Nephron (organoid): ENCODE measurements around the gene KMT2D.

Experiments
- H3K27ac Mint-ChIP-seq, 3 experiments: 2 replicates each; pipeline ENCODE4 v1.8.0; 2020; ENCODE audit warnings: mixed read lengths in 3 of 3, mild to moderate bottlenecking in 2 of 3, moderate library complexity in 1 of 3
- H3K27me3 Mint-ChIP-seq: 2 replicates; pipeline ENCODE4 v1.8.0; 2021; ENCODE audit warnings: low read depth, mild to moderate bottlenecking, moderate library complexity, mixed read lengths
- H3K36me3 Mint-ChIP-seq: 2 replicates; pipeline ENCODE4 v1.8.0; 2020; ENCODE audit warnings: low read depth, mixed read lengths
- H3K4me1 Mint-ChIP-seq: 2 replicates; pipeline ENCODE4 v1.8.0; 2020; ENCODE audit warnings: mixed read lengths
- H3K4me3 Mint-ChIP-seq, 3 experiments: 2 replicates each; pipeline ENCODE4 v1.8.0; 2020; ENCODE audit warnings: mild to moderate bottlenecking in 3 of 3, mixed read lengths in 3 of 3, moderate library complexity in 2 of 3
- H3K9me3 Mint-ChIP-seq: 2 replicates; pipeline ENCODE4 v1.8.0; 2020; ENCODE audit warnings: mixed read lengths
- CTCF ChIP-seq, 3 experiments: fragments of 200-600 bp; sonication (generic); IDR thresholded peaks; one replicate each; pipeline ENCODE4 v1.5.0; 2021; ENCODE audit warnings: antibody characterized with exemption in 3 of 3; ENCODE audit not compliant: unreplicated experiment in 3 of 3

The KMT2D gene

GRCh38 chr12:49014547-49014946 is 46.0 kb downstream of the KMT2D start:
- H3K9me3 Mint-ChIP-seq: no peaks in the 10 kb centered on the region
- peak overlapping the region; percentile 25 to 59 (median 55) for H3K27ac Mint-ChIP-seq
- peak; percentile 27 to 36 (median 31) for TF ChIP-seq CTCF (IDR thresholded peaks at IDR 0.05; ENCODE audit: unreplicated experiment in 3 of 3)
- H3K4me1 Mint-ChIP-seq: peaks cover 38% of the 10 kb centered on the region
- H3K4me3 Mint-ChIP-seq: peak overlapping the region in 2 of 3 experiments; percentile 33 to 72
- H3K36me3 Mint-ChIP-seq: peaks cover 15% of the 10 kb centered on the region
- no peaks in the 10 kb centered on the region for H3K27me3 Mint-ChIP-seq

- H3K4me1 Mint-ChIP-seq: peaks cover 30% of the 10 kb centered on the region
- no peak overlapping the region for H3K4me3 Mint-ChIP-seq
- H3K27ac Mint-ChIP-seq: no peak overlapping the region
- no peaks in the 10 kb centered on the region for H3K27me3 Mint-ChIP-seq
- H3K36me3 Mint-ChIP-seq: peaks cover 21% of the 10 kb centered on the region
- no peaks in the 10 kb centered on the region for H3K9me3 Mint-ChIP-seq
- TF ChIP-seq CTCF (IDR thresholded peaks at IDR 0.05; ENCODE audit: unreplicated experiment in 3 of 3): no peak
Observed at GRCh38 chr12:49013428-49013827, 47.2 kb downstream of the KMT2D start.

- TF ChIP-seq CTCF (IDR thresholded peaks at IDR 0.05; ENCODE audit: unreplicated experiment in 3 of 3): no peak
- peaks cover 27% of the 10 kb centered on the region for H3K4me1 Mint-ChIP-seq
- H3K27me3 Mint-ChIP-seq: no peaks in the 10 kb centered on the region
- H3K27ac Mint-ChIP-seq: no peak overlapping the region
- H3K36me3 Mint-ChIP-seq: peaks cover 26% of the 10 kb centered on the region
- no peak overlapping the region for H3K4me3 Mint-ChIP-seq
- H3K9me3 Mint-ChIP-seq: no peaks in the 10 kb centered on the region
Observed at GRCh38 chr12:49012739-49013138, 47.9 kb downstream of the KMT2D start.
